K562 (cell line): ENCODE results near the gene NEURL1. TPM values are rescaled to one million over a fixed set of nuclear protein-coding genes. Genes with fewer than 3 reads are reported as not detected.
A peak's percentile ranks its signal among the peaks of the same experiment; 100 is the strongest.

Source experiments
- BCL6 ChIP-seq: fragments of 250-450 bp; sonication (Bioruptor Pico); IDR thresholded peaks from 2 replicates; pipeline ENCODE4 v1.4.0; 2020
- DPF2 ChIP-seq: fragments of 450-650 bp; IDR thresholded peaks from 2 replicates; pipeline ENCODE4 v1.6.1; 2016
- HMGN3 ChIP-seq: IDR thresholded peaks from 2 replicates; pipeline ENCODE4 v1.6.1; 2011; ENCODE audit warnings: borderline replicate concordance, low read depth, mild to moderate bottlenecking, mixed read lengths, low read length; ENCODE audit not compliant: insufficient read length; ENCODE audit errors: extremely low read depth
- HNRNPL ChIP-seq: fragments of 200-400 bp; formaldehyde crosslinking; IDR thresholded peaks from 2 replicates; pipeline ENCODE4 v1.6.1; 2017; ENCODE audit warnings: low read depth, mild to moderate bottlenecking, low read length
- MLX ChIP-seq, 2 experiments: fragments of 450-650 bp in 1 of 2; sonication (generic) in 1 of 2; formaldehyde crosslinking; conservative IDR thresholded peaks; 2 replicates each; pipeline versions ENCODE4 v1.4.0 to v1.8.1; 2020 to 2022; ENCODE audit warnings: mild to moderate bottlenecking in 1 of 2, missing genetic modification reagents in 1 of 2
- NFIX ChIP-seq: fragments of 250-450 bp; sonication (Bioruptor Pico); IDR thresholded peaks from 2 replicates; pipeline ENCODE4 v1.4.0; 2020; ENCODE audit warnings: low read depth, mild to moderate bottlenecking, moderate library complexity
- NR2C2 ChIP-seq, 2 experiments: fragments of 200-800 bp in 1 of 2; sonication (Bioruptor generic) in 1 of 2; sonication (generic) in 1 of 2; formaldehyde crosslinking in 1 of 2; IDR thresholded peaks; 2 replicates each; pipeline versions ENCODE4 v1.6.1 to v1.8.0; 2016 to 2022; ENCODE audit warnings: mild to moderate bottlenecking in 1 of 2, missing compliant biosample characterization in 1 of 2, missing genetic modification characterization in 1 of 2, missing genetic modification reagents in 1 of 2
- NR2F6 ChIP-seq: fragments of 450-650 bp; formaldehyde crosslinking; IDR thresholded peaks from 2 replicates; pipeline ENCODE4 v1.4.0; 2020; ENCODE audit warnings: mild to moderate bottlenecking
- PYGO2 ChIP-seq: fragments of 450-650 bp; IDR thresholded peaks from 2 replicates; pipeline ENCODE4 v1.6.1; 2016; ENCODE audit warnings: mild to moderate bottlenecking, missing genetic modification characterization, moderate library complexity, missing compliant biosample characterization
- SMARCC2 ChIP-seq: fragments of 450-650 bp; IDR thresholded peaks from 2 replicates; pipeline ENCODE4 v1.6.1; 2017; ENCODE audit warnings: antibody characterized with exemption, moderate library complexity, mild to moderate bottlenecking, low read depth
- STAT5A ChIP-seq: IDR thresholded peaks from 2 replicates; pipeline ENCODE4 v1.6.1; 2012; ENCODE audit warnings: low read length, inconsistent platforms, borderline replicate concordance
- WHSC1 ChIP-seq: IDR thresholded peaks from one replicate; pipeline ENCODE4 v1.6.1; 2012; ENCODE audit warnings: low read length, control low read depth, inconsistent platforms
- XRCC5 ChIP-seq: fragments of 200-400 bp; formaldehyde crosslinking; IDR thresholded peaks from 2 replicates; pipeline ENCODE4 v1.6.1; 2017; ENCODE audit warnings: low read depth, mild to moderate bottlenecking, low read length
- ZNF24 ChIP-seq: fragments of 450-650 bp; IDR thresholded peaks from 2 replicates; pipeline ENCODE4 v1.6.1; 2016
- ZNF449 ChIP-seq: fragments of 250-450 bp; sonication (Bioruptor Pico); IDR thresholded peaks from 2 replicates; pipeline ENCODE4 v1.8.0; 2022; ENCODE audit warnings: moderate library complexity, mild to moderate bottlenecking, inconsistent platforms
- ZNF785 ChIP-seq: fragments of 250-450 bp; sonication (Bioruptor Pico); IDR thresholded peaks from 2 replicates; pipeline ENCODE4 v1.4.0; 2020; ENCODE audit warnings: mild to moderate bottlenecking
- polyA plus RNA-seq, 8 experiments: library from polyadenylated mRNA; depleted of rRNA in 4 of 8; stranded (reverse) in 5 of 8; unstranded in 3 of 8; fragments of >200 nt; fragmentation: Nextera tagmentation in 2 of 8; fragmentation: Illumina TruSeq in 1 of 8; extraction: Ambion mirVana in 2 of 8; extraction: Trizol in 1 of 8; gene quantifications; 2 replicates each; pipeline versions ENCODE4 v1.2.1 to v1.2.3, GENCODE V29; 2011 to 2014; ENCODE audit warnings: inconsistent platforms in 1 of 8, missing spikeins in 1 of 8
- total RNA-seq, 7 experiments: library from RNA; depleted of rRNA in 6 of 7; stranded (reverse); fragments of >200 nt in 6 of 7; fragmentation: Illumina TruSeq in 2 of 7; extraction: Trizol in 2 of 7; gene quantifications; 2 replicates each; pipeline versions ENCODE4 v1.2.1 to v1.2.3, GENCODE V29; 2011 to 2021; ENCODE audit warnings: low replicate concordance in 1 of 7
- TF ChIP-seq, protein P1 (sequence below): fragments of 250-450 bp; sonication (Bioruptor Pico); IDR thresholded peaks from 2 replicates; pipeline ENCODE4 v1.8.0; 2021; ENCODE audit warnings: mild to moderate bottlenecking, moderate library complexity
- TF ChIP-seq, protein P2 (sequence below): fragments of 200-800 bp; sonication (Bioruptor generic); IDR thresholded peaks from 2 replicates; pipeline ENCODE4 v1.6.1; 2017; ENCODE audit warnings: missing genetic modification characterization, missing compliant biosample characterization

Gene NEURL1
- total and polyA plus RNA-seq, 9 of the 15 experiments (the other 6 are each of a cell fraction or from before 2014, with no cell fraction given), result 0.01 to 0.45 (median 0.16) TPM; not detected in 5

GRCh38 chr10:103612462-103613365, 119.2 kb downstream of the NEURL1 start (continued):
- TF ChIP-seq ZNF449 (CRISPR knock-in tag), result no peak
- peak; percentile 25; the same call in 1 of the 2 replicates for TF ChIP-seq DPF2
- TF ChIP-seq, protein P1, sequence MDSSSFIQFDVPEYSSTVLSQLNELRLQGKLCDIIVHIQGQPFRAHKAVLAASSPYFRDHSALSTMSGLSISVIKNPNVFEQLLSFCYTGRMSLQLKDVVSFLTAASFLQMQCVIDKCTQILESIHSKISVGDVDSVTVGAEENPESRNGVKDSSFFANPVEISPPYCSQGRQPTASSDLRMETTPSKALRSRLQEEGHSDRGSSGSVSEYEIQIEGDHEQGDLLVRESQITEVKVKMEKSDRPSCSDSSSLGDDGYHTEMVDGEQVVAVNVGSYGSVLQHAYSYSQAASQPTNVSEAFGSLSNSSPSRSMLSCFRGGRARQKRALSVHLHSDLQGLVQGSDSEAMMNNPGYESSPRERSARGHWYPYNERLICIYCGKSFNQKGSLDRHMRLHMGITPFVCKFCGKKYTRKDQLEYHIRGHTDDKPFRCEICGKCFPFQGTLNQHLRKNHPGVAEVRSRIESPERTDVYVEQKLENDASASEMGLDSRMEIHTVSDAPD (CRISPR knock-in tag), result no peak
- no peak for TF ChIP-seq PYGO2 (tag)
- no peak for TF ChIP-seq WHSC1
- no peak for TF ChIP-seq BCL6 (CRISPR knock-in tag)
- TF ChIP-seq XRCC5, result no peak
- TF ChIP-seq, protein P2, sequence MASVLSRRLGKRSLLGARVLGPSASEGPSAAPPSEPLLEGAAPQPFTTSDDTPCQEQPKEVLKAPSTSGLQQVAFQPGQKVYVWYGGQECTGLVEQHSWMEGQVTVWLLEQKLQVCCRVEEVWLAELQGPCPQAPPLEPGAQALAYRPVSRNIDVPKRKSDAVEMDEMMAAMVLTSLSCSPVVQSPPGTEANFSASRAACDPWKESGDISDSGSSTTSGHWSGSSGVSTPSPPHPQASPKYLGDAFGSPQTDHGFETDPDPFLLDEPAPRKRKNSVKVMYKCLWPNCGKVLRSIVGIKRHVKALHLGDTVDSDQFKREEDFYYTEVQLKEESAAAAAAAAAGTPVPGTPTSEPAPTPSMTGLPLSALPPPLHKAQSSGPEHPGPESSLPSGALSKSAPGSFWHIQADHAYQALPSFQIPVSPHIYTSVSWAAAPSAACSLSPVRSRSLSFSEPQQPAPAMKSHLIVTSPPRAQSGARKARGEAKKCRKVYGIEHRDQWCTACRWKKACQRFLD (CRISPR knock-in tag), result no peak
- no peak for TF ChIP-seq ZNF785 (CRISPR knock-in tag)
- no peak for TF ChIP-seq HNRNPL
- TF ChIP-seq STAT5A, result no peak
- no peak for TF ChIP-seq ZNF24
- TF ChIP-seq SMARCC2, result no peak
- no peak for TF ChIP-seq NR2C2 (CRISPR knock-in tag; IDR thresholded peaks at IDR 0.05)
- TF ChIP-seq NR2C2 (tag; IDR thresholded peaks at IDR 0.05), result peak; percentile 90
- TF ChIP-seq MLX (CRISPR knock-in tag; conservative IDR thresholded peaks at IDR 0.05), result no peak
- TF ChIP-seq NFIX (CRISPR knock-in tag), result no peak
- no peak for TF ChIP-seq HMGN3
- no peak for TF ChIP-seq NR2F6
